RPMI7951 (cell line): ENCODE data around the gene ROCK2. TPM values are rescaled to one million over a fixed set of nuclear protein-coding genes. Genes with fewer than 3 reads are reported as not detected.

ENCODE experiments used
- DNase-seq: peaks from one replicate; pipeline ENCODE4 v3.0.0-alpha.2; 2012; ENCODE audit warnings: low read depth
- total RNA-seq: library from RNA; depleted of rRNA; stranded (reverse); fragments of >200 nt; shearing (Covaris generic); gene quantifications from 2 replicates; pipeline ENCODE4 v1.2.3, GENCODE V29; 2014; rRNA removed

Gene ROCK2
- 36.6 and 45.4 TPM in 2 replicates for total RNA-seq

GRCh38 chr2:11344342-11344955 lies at the start of gene ROCK2:
Gene ROCK2, minus strand, starts transcription at chr2:11344636. Its CDS starts 500 bp downstream, at chr2:11344136.
- DNase-seq: peak; percentile 86

GRCh38 chr2:11393711-11394236 lies 49.3 kb upstream of the ROCK2 start:
- DNase-seq: no peak

GRCh38 chr2:11391942-11392266 lies 47.5 kb upstream of the ROCK2 start:
- no peak for DNase-seq

GRCh38 chr2:11390399-11390658 lies 45.9 kb upstream of the ROCK2 start:
- no peak for DNase-seq

- DNase-seq: peak; percentile 78
Observed at GRCh38 chr2:11389551-11390398, 45.3 kb upstream of the ROCK2 start.

GRCh38 chr2:11389052-11389420 lies 44.6 kb upstream of the ROCK2 start:
- DNase-seq: no peak

- no peak for DNase-seq
Observed at GRCh38 chr2:11388262-11389051, 44.0 kb upstream of the ROCK2 start.

GRCh38 chr2:11387843-11388242 lies 43.4 kb upstream of the ROCK2 start:
- DNase-seq: no peak

GRCh38 chr2:11387100-11387390 lies 42.6 kb upstream of the ROCK2 start:
- peak; percentile 90 for DNase-seq

- DNase-seq: peak; percentile 60
Observed at GRCh38 chr2:11385847-11386246, 41.4 kb upstream of the ROCK2 start.

- no peak for DNase-seq
Observed at GRCh38 chr2:11385216-11385615, 40.8 kb upstream of the ROCK2 start.

- DNase-seq: peak; percentile 18
Observed at GRCh38 chr2:11379558-11379957, 35.1 kb upstream of the ROCK2 start.

- DNase-seq: no peak
Observed at GRCh38 chr2:11377928-11378545, 33.6 kb upstream of the ROCK2 start.

GRCh38 chr2:11376071-11376470 lies 31.6 kb upstream of the ROCK2 start:
- no peak for DNase-seq

GRCh38 chr2:11375689-11376027 lies 31.2 kb upstream of the ROCK2 start:
- DNase-seq: no peak

- DNase-seq: no peak
Observed at GRCh38 chr2:11375025-11375688, 30.7 kb upstream of the ROCK2 start.

GRCh38 chr2:11373096-11373495 lies 28.7 kb upstream of the ROCK2 start:
- DNase-seq: peak; percentile 26

GRCh38 chr2:11371092-11371937 lies 26.9 kb upstream of the ROCK2 start:
- DNase-seq: no peak

- peak; percentile 52 for DNase-seq
Observed at GRCh38 chr2:11370377-11371091, 26.1 kb upstream of the ROCK2 start.

GRCh38 chr2:11368059-11368572 lies 23.7 kb upstream of the ROCK2 start:
- DNase-seq: peak; percentile 60
